Ishikawa (cell line): ENCODE measurements around the gene SHISA4.

Source experiments
- CEBPB ChIP-seq: IDR thresholded peaks from 2 replicates; pipeline ENCODE4 v1.6.1; 2012
- CREB1 ChIP-seq: IDR thresholded peaks from 2 replicates; pipeline ENCODE4 v1.6.1; 2012; ENCODE audit warnings: low read depth
- EGR1 ChIP-seq: IDR thresholded peaks from 2 replicates; pipeline ENCODE4 v1.6.1; 2012
- EP300 ChIP-seq: IDR thresholded peaks from 2 replicates; pipeline ENCODE4 v1.6.1; 2012; ENCODE audit warnings: borderline replicate concordance
- FOXM1 ChIP-seq: IDR thresholded peaks from 2 replicates; pipeline ENCODE4 v1.6.1; 2012; ENCODE audit warnings: low read depth, borderline replicate concordance
- NFIC ChIP-seq: IDR thresholded peaks from 2 replicates; pipeline ENCODE4 v1.6.1; 2012
- RAD21 ChIP-seq: IDR thresholded peaks from 2 replicates; pipeline ENCODE4 v1.6.1; 2012; ENCODE audit warnings: low read depth
- TAF1 ChIP-seq: IDR thresholded peaks from 2 replicates; pipeline ENCODE4 v1.6.1; 2012; ENCODE audit warnings: low read depth, mild to moderate bottlenecking
- TCF12 ChIP-seq: IDR thresholded peaks from 2 replicates; pipeline ENCODE4 v1.6.1; 2012; ENCODE audit warnings: low read depth
- TEAD4 ChIP-seq: IDR thresholded peaks from 2 replicates; pipeline ENCODE4 v1.6.1; 2012
- YY1 ChIP-seq: IDR thresholded peaks from 2 replicates; pipeline ENCODE4 v1.6.1; 2012; ENCODE audit warnings: low read depth
- ZBTB7A ChIP-seq: IDR thresholded peaks from 2 replicates; pipeline ENCODE4 v1.6.1; 2012; ENCODE audit warnings: low read depth
- TF ChIP-seq, protein P1 (sequence below): IDR thresholded peaks from 2 replicates; pipeline ENCODE4 v1.6.1; 2012
- TF ChIP-seq, protein P2 (sequence below): IDR thresholded peaks from 2 replicates; pipeline ENCODE4 v1.6.1; 2012
- TF ChIP-seq, protein P3 (sequence below): IDR thresholded peaks from 2 replicates; pipeline ENCODE4 v1.6.1; 2012; ENCODE audit warnings: low read depth, mild to moderate bottlenecking

Gene SHISA4

DNA sequence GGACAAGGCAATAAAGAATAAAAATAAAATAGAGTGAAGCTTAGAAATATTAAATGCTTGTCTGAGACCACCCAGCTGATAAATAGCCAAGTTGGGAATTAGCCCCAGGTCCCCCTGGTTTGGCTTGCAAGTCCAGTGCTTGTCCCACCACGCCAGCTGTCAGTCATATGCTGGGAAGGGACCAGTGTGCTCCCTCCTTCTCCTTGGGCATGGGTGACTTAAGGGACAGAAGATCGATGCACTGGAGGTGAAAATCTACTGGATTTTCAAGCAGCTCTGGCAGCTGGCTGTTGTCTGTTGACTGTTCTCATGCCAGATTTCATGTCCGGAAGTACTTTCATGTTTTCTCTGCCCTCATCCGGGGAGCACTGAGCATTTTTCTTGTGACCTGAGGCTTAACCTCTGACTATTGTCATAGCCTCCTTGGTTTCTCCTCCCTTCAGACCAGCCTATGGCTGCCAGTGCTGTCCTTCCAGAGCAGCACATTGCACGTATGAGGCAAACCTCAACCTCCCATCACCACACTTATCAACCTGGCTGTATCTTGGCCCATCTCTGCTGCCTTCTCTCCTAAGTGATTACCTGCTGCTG, 45.2 kb downstream of the SHISA4 start:
- TF ChIP-seq TCF12 = no peak
- TF ChIP-seq, protein P1, sequence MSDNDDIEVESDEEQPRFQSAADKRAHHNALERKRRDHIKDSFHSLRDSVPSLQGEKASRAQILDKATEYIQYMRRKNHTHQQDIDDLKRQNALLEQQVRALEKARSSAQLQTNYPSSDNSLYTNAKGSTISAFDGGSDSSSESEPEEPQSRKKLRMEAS = no peak
- TF ChIP-seq, protein P2, sequence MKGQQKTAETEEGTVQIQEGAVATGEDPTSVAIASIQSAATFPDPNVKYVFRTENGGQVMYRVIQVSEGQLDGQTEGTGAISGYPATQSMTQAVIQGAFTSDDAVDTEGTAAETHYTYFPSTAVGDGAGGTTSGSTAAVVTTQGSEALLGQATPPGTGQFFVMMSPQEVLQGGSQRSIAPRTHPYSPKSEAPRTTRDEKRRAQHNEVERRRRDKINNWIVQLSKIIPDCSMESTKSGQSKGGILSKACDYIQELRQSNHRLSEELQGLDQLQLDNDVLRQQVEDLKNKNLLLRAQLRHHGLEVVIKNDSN = no peak
- TF ChIP-seq TEAD4 = no peak
- no peak for TF ChIP-seq EP300
- no peak for TF ChIP-seq ZBTB7A

DNA sequence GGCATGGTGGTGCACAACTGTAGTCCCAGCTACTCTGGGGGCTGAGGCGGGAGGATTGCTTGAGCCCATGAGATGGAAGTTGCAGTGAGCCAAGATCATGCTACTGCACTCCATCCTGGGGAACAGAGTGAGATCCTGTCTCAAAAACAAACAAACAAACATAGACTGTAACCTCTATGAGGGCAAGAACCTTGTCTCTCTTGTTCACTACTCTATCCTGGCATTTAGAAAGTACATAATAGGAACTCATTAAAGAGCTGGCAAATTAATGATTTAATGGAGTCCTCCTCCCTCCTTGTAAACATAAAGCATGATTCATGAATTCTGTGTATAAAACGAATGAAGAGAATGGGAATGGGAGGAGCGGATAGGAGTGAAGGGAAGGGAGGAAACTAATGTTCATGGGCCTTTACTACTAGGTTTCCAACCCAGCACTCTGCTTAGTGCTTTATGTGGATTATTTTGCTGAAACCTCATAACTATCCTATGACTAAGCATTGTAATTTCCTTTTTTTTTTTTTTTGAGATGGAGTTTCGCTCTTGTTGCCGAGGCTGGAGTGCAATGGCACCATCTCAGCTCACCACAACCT, 49.0 kb downstream of the SHISA4 start:
- TF ChIP-seq TAF1 = no peak
- no peak for TF ChIP-seq CREB1
- TF ChIP-seq NFIC = no peak
- no peak for TF ChIP-seq RAD21
- TF ChIP-seq, protein P1 = no peak
- no peak for TF ChIP-seq FOXM1
- TF ChIP-seq, protein P3, sequence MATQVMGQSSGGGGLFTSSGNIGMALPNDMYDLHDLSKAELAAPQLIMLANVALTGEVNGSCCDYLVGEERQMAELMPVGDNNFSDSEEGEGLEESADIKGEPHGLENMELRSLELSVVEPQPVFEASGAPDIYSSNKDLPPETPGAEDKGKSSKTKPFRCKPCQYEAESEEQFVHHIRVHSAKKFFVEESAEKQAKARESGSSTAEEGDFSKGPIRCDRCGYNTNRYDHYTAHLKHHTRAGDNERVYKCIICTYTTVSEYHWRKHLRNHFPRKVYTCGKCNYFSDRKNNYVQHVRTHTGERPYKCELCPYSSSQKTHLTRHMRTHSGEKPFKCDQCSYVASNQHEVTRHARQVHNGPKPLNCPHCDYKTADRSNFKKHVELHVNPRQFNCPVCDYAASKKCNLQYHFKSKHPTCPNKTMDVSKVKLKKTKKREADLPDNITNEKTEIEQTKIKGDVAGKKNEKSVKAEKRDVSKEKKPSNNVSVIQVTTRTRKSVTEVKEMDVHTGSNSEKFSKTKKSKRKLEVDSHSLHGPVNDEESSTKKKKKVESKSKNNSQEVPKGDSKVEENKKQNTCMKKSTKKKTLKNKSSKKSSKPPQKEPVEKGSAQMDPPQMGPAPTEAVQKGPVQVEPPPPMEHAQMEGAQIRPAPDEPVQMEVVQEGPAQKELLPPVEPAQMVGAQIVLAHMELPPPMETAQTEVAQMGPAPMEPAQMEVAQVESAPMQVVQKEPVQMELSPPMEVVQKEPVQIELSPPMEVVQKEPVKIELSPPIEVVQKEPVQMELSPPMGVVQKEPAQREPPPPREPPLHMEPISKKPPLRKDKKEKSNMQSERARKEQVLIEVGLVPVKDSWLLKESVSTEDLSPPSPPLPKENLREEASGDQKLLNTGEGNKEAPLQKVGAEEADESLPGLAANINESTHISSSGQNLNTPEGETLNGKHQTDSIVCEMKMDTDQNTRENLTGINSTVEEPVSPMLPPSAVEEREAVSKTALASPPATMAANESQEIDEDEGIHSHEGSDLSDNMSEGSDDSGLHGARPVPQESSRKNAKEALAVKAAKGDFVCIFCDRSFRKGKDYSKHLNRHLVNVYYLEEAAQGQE = no peak
- TF ChIP-seq TCF12 = no peak
- TF ChIP-seq EGR1 = no peak
- no peak for TF ChIP-seq TEAD4
- TF ChIP-seq, protein P2 = no peak
- TF ChIP-seq EP300 = no peak
- no peak for TF ChIP-seq YY1
- no peak for TF ChIP-seq ZBTB7A
- TF ChIP-seq CEBPB = no peak

DNA sequence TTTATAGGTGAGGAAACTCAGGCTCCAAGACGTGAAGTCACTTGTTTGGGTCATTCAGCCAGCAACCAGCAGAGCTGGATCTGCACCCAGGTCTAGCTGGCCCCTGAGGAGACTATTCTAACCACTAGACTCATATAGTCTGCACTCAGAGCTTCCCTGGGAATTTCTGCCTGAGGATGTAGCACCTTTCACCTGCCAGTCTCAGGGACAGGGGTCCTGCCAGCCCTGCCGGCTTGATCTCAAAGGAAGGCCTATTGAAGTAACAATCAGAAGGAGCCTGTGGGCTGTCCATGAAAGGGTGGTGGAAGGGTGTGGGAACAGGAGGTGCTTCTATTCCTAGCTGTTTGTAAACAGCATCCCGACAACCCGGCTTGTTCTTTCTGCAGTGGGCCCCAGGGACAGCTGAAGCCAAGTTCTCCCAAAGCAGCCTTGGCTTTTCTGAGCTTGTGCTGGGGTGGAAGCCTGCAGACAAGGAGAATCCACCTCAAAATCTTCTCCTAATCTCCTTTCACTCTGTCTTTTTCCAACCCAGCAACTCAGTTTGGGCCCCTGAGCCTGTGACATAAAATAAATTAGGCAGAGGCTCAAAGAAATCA, 49.8 kb downstream of the SHISA4 start:
- TF ChIP-seq TCF12 (no peak), TEAD4 (no peak)

DNA sequence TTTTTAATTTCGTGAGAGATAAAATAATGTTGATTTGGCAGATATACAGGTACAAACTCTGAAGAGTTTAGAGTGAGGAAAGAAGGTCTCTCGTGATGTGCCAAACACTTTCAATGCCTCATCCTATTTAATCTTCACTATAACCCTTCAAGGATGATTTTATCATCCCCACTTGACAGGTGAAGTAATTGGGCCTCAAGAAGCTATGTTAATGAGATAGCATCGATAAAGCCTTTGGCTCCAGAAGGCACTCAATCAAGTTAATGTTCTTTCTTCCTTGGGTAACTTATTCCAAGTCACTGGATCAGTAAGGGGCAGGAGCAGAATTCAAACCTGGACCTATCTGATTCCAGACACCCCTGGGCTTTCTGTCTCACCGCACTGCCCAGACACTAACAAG, 50.5 kb downstream of the SHISA4 start:
- TF ChIP-seq EGR1 = no peak
- TF ChIP-seq, protein P3 = no peak
- TF ChIP-seq TAF1 = no peak
- no peak for TF ChIP-seq NFIC
- no peak for TF ChIP-seq FOXM1
- no peak for TF ChIP-seq RAD21
- no peak for TF ChIP-seq CREB1
- TF ChIP-seq TEAD4 = no peak
- TF ChIP-seq, protein P1 = no peak
- TF ChIP-seq TCF12 = no peak
- no peak for TF ChIP-seq YY1
- no peak for TF ChIP-seq EP300

DNA sequence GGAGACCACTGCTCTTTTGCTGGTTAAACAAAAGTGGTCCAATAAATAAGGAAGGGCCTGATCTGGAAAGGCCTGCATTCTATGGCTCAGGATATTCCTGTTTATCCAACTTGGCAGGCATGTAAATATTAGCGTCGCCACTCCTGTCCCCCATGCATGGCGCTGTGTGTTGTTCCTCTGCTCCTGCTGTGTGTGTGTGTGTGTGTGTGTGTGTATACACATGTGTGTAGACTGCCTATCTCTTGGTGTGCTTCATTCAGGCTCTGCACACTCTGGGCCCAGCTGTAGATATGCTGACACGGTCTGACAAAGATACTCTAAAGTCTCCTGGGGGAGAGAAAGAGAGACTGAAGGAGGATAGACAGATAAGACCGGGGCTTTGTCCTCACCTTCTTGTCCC, 50.9 kb downstream of the SHISA4 start:
- no peak for TF ChIP-seq NFIC
- TF ChIP-seq EGR1 = no peak
- no peak for TF ChIP-seq ZBTB7A
- TF ChIP-seq, protein P1 = no peak
